Skin of body (tissue), 2 donors: Measurements from ENCODE around the gene NPHP4. TPM values are rescaled to one million over a fixed set of nuclear protein-coding genes. Genes with fewer than 3 reads are reported as not detected.
"Not testable (repeated sequence)": the region's sequence is repeated elsewhere in the genome, so short reads cannot be mapped to it uniquely, and the experiment has no call there.

Experiments used
- DNase-seq: peaks from one replicate; lab custom pipeline; 2025; lab: John Stamatoyannopoulos, UW
- total RNA-seq: library from RNA; depleted of rRNA; stranded (reverse); fragments of >200 nt; gene quantifications from one replicate; pipeline ENCODE4 v1.2.3, GENCODE V29; 2014

Gene NPHP4
- total RNA-seq, 1 donor from 2014 or later: 9.0 TPM

GRCh38 chr1:5857508-5858090, 134.6 kb downstream of the NPHP4 start:
- no peak for DNase-seq

DNA sequence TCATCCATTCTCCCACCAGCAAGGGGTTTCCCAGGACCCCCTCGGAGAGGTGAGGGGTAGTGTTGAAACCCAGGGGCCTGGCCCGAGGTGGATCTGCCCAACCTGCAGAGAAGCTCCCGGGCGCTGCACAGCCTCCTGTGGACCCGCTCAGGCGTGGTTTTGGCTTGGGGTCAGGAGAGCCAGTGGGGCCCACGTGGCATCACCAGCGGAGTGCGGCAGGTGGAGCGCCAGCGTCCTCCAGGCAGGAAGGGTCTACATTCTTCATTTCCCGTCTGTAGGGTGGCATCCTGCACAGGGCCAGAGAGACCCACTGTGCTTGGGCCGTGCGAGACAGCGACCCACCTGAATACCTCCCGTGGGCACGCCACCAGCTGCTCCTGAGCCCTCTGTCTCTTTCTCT, 135.2 kb downstream of the NPHP4 start:
- no peak for DNase-seq

DNA sequence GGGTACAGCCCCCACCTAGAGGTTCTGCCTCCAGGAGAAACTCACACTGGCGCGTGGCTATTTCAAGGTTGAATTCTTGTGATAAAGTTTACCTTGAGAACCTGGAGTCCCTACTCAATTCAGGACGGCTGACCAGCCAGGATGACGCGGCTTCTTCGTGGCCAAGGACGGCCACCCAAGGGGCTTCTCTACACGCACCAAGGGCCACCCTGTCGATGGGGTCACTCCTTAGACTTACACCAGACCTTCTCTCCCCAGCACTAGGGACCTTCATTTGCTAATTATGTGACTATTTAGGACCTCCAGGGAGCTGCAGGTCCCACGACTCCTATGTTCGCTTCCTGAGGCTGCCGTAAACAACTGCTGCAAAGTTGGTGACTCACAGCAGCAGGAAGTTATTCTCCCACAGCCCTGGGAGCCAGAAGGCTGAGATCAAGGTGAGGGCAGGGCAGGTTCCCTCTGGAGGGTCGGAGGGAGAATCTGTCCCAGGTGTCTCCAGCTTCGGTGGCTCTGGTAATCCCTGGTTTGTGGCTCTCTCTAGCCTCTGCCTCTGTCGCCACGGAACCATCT, 135.9 kb downstream of the NPHP4 start:
- no peak for DNase-seq

DNA sequence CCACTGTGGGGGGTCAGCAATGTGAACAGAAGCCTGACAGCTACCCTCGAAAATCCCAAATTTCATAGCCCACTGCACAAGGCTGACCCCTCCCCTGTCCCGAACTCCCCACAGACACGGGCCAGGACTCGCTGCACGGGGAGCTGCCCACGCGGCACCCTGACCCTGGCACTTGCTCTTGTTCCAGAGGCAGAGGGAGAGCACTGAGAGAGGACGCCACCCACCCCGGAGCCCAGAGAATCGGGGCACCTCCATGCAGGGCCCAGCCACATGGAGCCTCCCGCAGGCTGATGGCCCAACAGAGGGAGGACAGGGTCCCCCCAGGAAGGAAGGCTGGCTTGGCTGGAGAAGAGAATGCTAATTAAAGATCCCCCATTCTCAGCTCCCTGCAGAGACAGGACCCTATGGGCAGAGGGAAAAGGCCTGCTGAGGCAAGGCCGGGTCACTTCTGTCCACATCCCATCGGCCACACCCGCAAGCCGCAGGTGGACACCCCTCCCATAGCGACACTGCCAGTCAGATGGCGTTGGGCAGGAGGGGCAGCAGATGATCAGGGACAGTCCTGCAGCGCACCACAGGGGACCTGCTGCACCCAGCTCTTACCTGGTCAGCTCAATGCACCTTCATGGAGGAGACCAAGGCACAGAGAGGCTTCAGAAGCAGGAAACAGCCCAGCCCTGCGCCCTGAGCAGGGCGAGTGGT, 136.9 kb downstream of the NPHP4 start:
- no peak for DNase-seq

DNA sequence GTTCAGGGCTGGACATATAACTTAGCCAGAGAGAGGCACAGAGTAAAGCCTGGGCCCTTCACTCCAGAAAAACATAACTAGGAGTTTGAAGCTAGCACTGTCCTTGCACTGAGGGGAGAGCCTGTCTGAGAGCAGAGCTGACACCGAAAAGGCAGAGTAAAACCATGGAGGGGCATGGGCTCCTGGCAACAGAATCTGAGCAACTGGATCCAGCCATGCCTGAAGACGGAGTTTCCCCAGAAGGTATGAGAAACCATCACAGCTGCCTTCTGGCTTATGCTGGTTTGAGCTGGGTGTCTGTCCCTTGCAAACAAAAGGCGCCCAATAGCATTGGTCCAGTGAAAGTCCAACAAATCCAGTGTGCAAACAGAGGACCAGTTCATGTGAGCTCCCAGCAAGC, 137.5 kb downstream of the NPHP4 start:
- DNase-seq: no peak

DNA sequence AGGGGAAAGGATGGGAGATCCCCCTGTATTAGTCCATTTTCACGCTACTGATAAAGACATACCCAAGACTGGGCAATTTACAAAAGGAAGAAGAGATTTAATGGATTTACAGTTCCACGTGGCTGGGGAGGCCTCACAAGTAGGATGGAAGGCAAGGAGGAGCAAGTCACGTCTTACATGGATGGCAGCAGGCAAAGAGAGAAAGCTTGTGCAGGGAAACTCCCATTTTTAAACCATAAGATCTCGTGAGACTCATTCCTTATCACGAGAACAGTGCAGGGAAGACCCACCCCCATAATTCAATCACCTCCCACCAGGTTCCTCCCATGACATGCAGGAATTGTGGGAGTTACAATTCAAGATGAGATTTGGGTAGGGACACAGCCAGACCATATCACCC, 138.4 kb downstream of the NPHP4 start:
- not testable (repeated sequence) for DNase-seq

DNA sequence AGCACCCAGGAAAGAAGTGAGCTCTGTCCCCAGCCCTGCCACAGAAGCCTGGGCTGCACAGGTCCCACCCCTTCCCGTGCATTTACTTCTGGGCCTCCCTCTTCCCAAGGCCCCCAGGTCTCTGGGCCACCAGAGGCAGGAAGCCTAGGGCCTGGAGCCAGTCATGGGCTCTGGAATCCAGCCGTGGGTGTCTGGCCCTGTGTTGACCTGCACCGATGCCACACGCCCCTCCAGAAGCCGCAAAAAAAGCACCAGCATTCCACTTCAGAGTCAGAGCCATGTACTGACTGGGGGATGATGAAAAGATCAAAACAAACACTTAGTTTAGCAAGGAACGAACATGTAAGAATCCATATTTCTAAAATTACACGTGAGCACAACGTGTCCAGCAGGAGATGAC, 141.7 kb downstream of the NPHP4 start:
- DNase-seq: no peak

DNA sequence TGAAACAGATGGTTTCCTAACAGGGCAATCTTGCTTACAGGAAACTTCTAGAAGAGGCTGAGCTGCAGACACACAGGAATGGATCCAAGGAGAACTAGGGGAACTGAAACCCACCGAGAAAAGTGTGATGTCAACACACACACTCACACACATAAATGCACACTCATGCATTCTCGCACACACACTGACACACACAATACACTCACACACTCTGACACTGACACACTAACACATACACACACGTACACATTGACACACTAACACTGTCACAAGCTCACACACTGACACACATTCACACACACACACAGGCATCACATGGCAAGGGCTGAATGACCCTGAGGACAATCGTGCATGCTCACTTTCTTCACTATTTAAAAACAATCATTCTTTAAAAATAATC, 142.7 kb downstream of the NPHP4 start:
- no peak for DNase-seq

- DNase-seq: no peak
Observed at GRCh38 chr1:5847013-5847659, 145.1 kb downstream of the NPHP4 start.

- no peak for DNase-seq
Observed at GRCh38 chr1:5845376-5845775, 146.8 kb downstream of the NPHP4 start.

- no peak for DNase-seq
Observed at GRCh38 chr1:5844442-5844841, 147.8 kb downstream of the NPHP4 start.

DNA sequence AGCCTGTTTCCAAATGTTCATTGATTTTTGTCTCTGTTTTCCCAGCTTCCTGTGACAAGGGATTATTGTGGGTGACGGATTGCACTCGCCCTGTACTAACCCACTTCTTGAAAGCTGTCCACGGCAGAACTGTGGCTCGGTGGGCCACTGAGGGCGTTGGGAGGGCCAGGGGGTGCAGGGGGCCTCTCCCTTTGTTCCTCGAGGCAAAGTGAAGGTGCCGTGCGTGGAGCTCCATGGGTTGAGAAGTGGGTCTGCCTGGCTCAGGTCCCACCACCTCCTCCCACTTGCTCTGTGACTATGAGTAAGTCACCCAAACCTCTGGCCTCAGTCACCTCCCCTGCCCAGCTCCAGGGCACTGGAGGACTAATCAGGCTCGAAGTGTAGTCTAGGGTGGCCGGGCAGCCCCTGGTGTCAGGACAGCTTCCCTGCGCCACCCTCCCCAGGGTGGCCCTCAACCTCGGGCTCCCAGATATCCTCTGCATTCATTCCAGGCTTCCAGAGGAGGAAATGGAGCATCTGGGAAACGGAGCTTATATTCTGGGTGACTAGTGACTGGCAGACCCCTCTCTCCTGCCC, 148.6 kb downstream of the NPHP4 start:
- no peak for DNase-seq

DNA sequence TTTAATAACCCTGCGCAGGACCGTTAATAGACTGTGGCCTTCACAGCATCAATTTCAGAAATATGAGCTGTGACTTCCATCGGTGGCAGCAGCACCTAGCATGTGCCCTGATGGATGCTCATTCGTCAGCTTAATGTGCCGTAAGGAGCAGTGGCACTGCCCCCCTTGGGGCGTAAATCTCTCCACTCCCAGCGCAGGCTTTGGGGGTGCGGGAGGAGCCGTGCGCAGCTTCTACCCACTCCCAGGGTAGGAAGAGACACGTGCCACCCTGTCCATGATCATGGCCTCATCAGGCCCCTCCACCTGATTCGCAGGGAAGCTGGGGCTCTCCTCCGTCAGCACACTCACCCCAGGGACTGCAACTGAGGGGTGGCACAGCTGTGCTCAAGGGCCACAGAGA, 149.5 kb downstream of the NPHP4 start:
- DNase-seq: no peak

DNA sequence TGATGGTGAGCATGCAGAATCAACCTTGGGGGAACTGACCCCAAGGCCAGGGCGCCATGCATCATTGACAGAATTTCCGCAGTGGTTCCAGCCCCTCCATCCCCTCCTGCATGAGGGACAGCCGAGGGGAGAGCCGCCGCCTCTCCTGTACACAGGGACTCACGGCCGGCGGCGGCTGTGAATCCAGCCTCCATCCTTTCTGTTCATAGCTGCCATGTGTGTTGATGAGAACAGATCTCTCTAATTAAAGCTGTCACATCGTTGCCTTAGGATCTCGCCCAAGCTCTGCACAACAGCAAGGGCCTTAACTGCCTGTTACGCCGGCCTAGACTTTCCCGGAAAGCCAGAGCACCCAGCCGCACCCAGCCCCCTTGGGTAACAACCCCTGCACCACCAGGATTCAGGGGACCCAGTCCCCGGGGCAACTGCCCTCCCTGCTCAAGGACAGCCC, 151.6 kb downstream of the NPHP4 start:
- DNase-seq: no peak

DNA sequence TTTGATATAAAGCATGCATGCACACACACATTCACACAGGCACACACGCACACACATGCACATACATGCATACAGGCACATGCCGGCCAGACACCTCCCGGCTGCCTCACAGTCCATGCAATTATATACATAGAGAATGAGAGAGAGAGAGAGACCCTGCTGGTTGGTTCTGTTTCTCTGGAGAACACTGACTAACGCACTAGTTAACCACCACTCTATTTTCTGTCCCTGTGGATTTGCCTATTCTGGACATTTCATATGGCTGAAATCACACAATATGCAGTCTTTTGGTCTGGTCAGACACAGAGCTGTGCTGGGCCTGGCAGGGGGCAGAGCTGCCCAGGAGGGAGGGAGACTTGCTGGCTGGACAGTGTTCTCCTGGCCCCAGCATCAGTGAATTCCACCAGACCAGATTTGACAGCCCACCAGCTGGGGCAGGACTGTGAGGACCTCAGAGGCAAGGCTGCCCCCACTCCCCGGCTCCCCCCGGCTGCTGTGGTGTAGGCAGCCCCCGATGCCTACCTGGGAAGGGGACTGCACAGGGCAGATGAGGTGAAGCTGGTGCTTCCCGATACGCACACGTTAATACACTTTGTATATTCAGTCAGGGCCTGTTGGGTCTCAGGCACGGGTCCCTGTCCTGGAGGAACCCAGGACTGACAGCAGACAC, 152.2 kb downstream of the NPHP4 start:
- DNase-seq: no peak

DNA sequence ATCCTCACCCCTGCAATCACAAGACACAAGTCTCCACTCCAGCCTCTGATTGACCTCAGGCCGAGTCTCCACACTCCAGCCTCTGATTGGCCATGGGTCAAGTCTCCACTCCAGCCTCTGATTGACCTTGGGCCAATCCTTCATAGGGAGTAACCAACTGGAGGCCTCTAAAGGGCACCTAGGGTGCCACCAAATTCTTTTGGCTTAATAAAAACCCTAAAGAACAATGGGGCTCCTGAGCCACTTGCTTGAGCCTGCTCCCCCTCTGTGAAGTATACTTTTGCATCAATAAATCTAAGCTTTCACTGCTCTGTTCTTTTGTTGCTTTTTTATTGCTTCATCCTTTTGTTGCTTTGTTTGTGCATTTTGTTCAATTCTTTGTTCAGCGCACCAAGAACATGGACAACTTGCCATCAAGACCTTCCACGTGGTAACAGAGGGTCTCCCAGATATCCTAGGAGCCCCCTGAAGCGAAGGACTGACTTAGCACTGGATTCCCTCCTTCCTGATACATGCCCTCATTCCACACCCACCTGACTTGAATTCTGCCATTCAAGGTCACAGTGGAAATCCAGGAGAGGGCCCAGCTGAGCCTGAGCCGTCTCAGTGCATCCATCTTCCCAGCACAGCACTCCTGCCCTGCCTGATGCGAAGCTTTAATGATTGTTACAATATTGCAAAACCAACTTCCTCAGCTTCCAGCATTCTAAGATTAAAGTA, 152.9 kb downstream of the NPHP4 start:
- no peak for DNase-seq

- DNase-seq: no peak
Observed at GRCh38 chr1:5837976-5838653, 154.1 kb downstream of the NPHP4 start.

DNA sequence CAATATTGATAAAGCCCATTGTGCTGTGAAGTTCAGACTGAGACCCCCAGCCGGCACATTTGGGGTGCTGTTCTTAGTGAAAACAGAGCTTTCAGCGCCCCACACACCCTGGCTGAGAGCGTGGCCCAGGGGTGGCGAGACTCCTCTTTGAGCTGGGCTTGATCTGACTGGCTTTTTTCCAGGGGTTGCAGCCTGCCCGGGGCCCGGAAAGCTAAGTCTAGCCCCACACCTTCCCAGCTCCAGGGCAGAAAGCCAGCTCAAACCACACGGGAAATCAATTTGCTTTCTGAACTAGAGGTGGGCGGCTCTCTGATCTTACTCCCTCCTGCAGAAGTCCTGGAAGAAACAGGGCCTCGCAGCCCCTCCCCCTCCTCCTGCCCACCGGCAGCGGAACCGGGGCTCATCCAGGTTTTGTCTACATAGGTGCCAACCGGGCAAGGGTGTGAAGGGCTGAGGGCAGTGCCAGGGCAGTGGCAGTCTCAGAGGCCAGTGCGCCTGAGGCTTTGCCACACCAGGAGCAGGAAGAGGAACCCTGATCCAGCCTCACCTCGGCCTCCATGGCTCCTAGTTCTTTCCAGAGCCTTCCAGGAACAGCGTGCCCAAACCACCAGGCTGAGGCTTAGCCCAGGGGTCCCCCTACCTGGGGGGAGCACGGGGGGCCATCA, 155.3 kb downstream of the NPHP4 start:
- DNase-seq: no peak

DNA sequence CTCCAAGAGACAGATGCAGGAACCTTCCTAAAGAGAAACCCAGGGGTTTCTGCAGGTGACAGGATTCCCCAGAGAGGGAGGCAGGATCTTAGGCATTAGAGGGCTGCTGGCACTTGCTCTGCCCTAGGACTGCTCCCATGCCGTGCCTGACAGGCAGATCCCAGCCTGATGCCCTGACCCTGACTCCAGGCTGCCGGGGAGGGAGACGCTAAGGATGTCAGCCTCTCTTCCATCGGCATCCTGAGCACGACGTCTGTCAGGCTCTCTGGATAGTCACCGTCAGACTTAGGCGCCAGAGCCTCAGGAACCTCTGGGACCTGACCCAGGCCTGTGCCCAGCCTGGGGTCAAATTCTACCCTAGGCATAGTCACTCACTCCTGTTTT, 157.1 kb downstream of the NPHP4 start:
- no peak for DNase-seq
